AG09309 (cell line): ENCODE measurements around the gene BICC1.

Experiments used
- DNase-seq: peaks from one replicate; pipeline ENCODE4 v3.0.0-alpha.2; 2010; ENCODE audit warnings: low read depth
- H3K4me3 ChIP-seq: 2 replicates; pipeline ENCODE4 v1.5.1; 2011; ENCODE audit warnings: mild to moderate bottlenecking, low read depth, low read length, moderate library complexity; ENCODE audit not compliant: control insufficient read depth
- TF ChIP-seq, protein P1 (sequence below): IDR thresholded peaks from 2 replicates; pipeline ENCODE4 v1.5.1; 2011; ENCODE audit warnings: mild to moderate bottlenecking, low read depth, low read length, inconsistent platforms; ENCODE audit not compliant: insufficient read depth, control insufficient read depth; ENCODE audit errors: missing control alignments

The BICC1 gene

DNA sequence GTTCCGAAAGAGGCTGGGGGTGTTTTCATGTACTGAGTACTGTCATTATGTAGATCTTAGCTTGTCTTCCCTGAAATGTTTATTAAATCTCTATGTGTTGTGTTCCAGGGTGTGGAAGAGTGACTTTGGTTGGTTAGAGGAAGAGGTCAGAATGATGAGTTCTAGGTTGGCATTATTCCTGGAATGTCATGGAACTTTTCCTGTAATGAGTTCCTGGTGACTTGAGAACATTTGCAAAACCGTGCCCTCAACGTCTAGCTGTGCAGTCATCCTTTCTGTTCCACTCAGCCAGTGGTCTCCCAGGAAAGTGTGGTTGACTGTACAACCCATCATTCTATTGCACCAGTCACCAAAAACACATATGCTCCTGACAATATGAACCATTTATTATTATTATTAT is 129.6 kb downstream of the BICC1 start:
- H3K4me3 ChIP-seq: no peak overlapping the region
- TF ChIP-seq, protein P1, sequence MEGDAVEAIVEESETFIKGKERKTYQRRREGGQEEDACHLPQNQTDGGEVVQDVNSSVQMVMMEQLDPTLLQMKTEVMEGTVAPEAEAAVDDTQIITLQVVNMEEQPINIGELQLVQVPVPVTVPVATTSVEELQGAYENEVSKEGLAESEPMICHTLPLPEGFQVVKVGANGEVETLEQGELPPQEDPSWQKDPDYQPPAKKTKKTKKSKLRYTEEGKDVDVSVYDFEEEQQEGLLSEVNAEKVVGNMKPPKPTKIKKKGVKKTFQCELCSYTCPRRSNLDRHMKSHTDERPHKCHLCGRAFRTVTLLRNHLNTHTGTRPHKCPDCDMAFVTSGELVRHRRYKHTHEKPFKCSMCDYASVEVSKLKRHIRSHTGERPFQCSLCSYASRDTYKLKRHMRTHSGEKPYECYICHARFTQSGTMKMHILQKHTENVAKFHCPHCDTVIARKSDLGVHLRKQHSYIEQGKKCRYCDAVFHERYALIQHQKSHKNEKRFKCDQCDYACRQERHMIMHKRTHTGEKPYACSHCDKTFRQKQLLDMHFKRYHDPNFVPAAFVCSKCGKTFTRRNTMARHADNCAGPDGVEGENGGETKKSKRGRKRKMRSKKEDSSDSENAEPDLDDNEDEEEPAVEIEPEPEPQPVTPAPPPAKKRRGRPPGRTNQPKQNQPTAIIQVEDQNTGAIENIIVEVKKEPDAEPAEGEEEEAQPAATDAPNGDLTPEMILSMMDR: no peak
- DNase-seq: no peak

DNA sequence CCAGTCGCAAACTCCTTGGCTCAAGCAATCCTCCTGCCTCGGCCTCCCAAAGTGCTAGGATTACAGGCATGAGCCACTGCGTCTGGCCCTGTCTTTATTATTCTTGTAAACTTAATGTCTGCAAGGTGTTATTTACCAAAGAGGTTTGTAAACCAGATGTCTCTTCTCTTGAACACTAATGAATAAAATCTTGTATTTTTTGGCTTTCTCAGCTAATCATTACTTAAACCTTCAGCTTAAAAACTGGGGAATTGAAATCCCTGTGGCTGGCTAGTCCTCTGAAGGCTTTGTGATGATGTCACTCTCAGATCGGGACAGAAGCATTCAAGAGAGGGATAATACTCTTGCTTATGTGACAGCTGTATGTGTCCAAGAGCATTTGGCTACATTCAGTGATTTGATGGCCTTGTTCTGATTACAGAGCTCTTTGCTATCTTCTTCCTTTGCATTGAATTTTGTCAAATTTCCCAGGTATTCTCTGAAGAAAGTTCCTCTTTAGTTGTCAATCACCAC is 130.3 kb downstream of the BICC1 start:
- H3K4me3 ChIP-seq: no peak overlapping the region
- TF ChIP-seq, protein P1: no peak
- DNase-seq: no peak

DNA sequence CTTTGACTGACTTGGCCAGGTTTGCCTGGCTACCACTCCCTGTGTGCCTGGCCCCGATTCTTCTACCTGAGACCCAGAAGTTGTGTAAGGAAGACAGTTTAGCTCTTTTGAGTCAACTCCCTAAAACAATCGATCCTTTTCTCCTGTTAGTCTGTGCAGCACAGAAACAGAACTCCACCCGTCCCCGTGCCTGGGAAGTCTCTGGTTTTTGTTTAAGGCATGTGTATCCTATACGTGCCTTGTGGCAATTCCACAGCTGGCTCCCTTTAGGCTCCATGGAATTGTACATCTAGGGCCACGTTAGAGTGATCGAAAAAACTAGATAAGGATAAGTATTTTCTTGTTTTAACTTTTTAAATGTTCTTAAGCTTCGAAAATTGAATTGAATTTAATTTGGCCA is 131.6 kb downstream of the BICC1 start:
- no peak overlapping the region for H3K4me3 ChIP-seq
- TF ChIP-seq, protein P1: no peak
- no peak for DNase-seq

DNA sequence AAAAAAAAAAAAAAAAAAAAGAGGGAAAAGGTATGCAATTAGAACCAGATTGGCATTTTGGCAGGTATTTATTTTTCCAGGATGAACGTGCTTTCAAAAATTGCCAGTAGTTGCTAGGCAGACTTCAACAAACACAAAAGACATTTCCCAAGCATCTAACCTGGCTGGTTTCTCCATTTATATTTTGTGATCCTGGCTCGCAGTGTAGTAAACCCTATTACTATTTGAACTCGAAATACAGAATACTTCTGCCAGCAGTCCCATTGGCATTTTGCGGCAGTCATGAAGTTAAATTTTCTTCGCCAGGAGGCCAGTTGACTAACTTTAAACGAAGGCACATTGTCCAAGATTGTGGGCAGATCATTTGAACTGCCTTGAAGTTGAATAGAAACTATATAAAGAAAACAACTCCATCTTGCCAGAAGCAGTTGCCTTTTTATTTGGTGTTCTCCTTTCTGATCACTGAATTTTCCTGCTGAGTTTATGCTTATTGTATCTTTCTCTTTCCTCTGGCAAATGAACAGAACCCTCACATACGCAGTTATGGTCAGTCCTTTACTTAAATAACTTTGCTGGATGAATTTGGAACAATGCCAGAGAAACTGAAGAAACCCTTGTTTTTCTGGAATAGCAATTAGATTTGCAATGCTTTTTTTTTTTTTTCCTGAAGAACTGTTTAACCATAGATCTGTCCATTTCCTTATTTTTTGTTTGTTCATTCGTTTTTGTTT is 132.9 kb downstream of the BICC1 start:
- no peak overlapping the region for H3K4me3 ChIP-seq
- DNase-seq: no peak
- TF ChIP-seq, protein P1: no peak

DNA sequence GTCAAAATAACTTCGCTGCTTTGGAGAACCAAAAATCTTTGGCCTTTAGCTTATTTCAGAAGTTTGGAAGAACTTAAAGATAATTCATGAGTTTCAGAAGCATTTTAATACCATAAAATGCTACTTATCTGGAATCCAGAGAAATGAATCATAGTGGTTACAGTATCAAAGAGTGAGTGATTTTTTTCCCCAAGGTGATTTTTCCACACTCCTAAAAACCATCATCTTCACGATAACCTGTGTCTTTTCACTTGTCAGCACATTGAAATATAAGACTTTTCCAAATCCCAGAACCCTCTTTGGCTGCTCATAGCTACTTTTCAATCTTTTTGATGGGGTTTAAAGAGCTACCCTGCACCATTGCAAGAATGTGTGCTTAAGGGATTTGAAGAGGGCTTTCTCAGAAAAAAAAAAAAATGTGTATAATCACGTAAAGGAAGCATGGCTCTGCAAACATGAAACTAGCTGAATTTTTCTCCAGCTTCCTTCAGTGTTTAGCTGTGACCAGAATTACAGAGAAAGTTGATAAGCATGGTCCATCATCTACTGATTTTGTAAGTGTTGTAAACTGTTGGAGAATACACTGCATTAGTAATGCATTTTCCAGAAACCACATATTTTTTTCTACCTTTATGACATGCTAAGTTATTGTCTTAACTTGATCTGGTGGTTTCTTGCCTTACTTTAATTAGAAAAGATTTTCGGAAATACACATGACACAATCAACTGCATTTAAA is 134.9 kb downstream of the BICC1 start:
- TF ChIP-seq, protein P1: no peak
- no peak overlapping the region for H3K4me3 ChIP-seq
- DNase-seq: no peak

DNA sequence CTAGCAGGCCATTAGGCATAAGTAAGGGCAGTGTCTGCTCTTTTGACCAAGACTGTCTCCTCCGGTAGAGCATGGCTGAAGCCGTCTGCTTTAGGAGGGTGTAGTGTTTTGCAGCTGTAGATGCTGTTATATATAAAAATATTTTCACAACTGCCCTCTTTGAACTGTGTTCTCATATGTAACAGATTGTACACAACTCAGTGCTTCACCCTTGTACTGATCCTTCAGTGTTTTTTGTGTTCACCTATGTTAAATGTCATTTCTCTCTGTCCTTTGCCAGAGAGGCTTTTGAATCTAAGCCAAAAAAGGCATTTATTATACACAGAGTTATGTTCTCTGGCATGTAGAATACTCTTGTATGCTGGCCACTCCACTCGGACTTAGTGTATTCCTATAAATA is 135.5 kb downstream of the BICC1 start:
- TF ChIP-seq, protein P1: no peak
- no peak for DNase-seq
- H3K4me3 ChIP-seq: no peak overlapping the region
